Tongue (tissue), 2 donors: ENCODE data around the gene SLC52A3. TPM values are rescaled to one million over a fixed set of nuclear protein-coding genes. Genes with fewer than 3 reads are reported as not detected.
"Not testable (repeated sequence)": the region's sequence is repeated elsewhere in the genome, so short reads cannot be mapped to it uniquely, and the experiment has no call there.

Source experiments
- DNase-seq: peaks from one replicate; pipeline ENCODE4 v3.0.0-alpha.2; 2015
- total RNA-seq: library from RNA; depleted of rRNA; stranded (reverse); fragments of >200 nt; gene quantifications from one replicate; pipeline ENCODE4 v1.2.3, GENCODE V29; 2014

Gene SLC52A3
- total RNA-seq, 1 donor from 2014 or later = 0.82 TPM

GRCh38 chr20:726160-726559, 42.1 kb downstream of the SLC52A3 start:
- no peak for DNase-seq

GRCh38 chr20:725491-725890, 42.8 kb downstream of the SLC52A3 start:
- DNase-seq = peak; percentile 34

DNA sequence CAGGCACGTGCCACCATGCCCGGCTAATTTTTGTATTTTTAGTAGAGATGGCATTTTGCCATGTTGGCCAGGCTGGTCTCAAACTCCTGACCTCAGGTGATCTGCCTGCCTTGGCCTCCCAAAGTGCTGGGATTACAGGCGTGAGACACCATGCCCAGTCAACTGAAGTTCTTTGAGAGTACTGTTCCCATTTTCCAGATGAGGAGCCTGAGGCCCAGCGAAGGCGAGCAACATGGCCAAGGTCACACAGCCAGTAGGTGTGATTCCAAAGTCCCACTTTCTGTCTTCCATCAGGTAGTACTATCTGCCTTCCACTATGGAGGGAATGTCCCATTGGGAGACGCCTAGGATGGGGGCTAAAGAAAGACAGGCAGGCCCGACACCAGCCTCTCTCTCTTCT, 43.5 kb downstream of the SLC52A3 start:
- DNase-seq = not testable (repeated sequence)

- no peak for DNase-seq
Observed at GRCh38 chr20:723756-724155, 44.5 kb downstream of the SLC52A3 start.

DNA sequence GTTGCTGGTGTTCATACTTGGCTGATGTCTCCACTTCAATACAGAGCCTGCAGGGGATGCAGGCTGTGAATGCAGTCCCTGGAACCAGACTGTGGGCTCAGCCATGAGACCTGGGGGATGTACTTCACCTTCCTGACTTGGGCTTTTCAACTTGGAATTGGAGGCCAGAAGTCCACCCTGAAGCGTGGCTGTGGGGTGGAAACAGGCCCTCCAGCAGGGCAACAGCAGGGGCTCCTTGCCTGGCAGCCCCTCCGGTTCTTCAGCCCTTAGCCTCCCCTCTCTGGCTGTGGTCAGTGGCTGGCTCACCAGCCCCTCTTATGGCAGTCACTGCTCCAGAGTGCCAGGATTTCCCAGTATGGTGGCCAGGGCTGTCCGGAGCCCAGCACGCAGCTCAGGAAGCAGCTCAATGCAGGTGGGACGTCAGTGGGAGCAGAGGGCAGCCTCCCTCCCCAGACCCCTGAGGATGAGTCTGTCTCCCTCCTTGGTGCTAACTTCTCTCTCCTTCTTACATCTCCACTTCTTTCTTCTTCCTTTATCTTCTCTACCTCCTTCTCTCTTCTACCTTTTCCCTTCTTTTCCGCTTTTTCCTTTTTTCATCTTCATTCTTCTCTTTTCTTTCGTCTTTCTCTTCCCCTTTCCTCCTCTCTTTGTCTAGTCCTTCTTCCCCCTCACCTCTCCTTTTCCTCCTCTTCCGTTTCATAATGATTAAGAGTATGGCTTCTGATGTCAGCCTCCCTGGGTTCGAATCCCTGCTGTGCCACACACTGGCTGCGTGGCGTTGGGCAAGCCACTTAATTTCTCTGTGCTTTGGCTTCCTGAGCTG, 45.3 kb downstream of the SLC52A3 start:
- no peak for DNase-seq

DNA sequence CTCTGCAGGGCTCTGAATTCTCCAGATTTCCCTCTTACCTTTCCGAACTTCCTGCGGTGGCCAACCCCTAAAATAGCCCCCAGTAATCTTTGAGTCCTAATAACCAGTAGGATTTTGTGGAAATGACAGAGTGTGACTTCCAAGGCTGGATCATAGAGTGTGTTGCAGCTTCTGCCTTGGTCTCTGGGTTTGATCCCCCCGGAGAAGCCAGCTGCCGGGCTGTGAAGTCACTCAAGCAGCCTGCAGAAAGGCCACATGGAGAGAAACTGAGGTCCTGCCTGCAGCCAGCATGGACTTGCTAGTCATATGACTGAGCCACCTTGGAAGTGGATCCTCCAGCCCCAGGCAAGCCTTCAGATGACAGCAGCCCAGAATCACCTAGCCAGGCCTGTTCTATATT, 46.4 kb downstream of the SLC52A3 start:
- DNase-seq = no peak

DNA sequence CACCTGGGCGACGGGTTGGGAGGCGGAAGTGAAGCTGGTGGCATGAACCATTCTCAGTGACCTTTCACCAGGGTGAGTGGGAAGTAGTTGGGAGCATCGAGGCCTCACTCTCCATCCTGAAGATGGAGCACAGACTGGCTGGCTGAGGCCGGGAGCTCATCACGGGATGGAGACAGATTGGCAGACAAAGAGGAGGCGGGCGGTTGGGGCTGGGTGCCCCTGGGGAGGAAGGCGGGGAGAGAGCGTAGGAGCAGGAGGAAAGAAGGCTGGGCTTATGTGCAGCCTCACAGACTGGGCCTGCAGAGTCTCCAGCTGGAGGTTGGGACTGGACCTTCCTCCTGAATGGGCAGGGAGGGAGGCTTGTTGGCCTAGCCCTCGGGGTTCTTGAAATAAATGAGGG, 48.5 kb downstream of the SLC52A3 start:
- no peak for DNase-seq

GRCh38 chr20:719068-719467, 49.2 kb downstream of the SLC52A3 start:
- DNase-seq = no peak

DNA sequence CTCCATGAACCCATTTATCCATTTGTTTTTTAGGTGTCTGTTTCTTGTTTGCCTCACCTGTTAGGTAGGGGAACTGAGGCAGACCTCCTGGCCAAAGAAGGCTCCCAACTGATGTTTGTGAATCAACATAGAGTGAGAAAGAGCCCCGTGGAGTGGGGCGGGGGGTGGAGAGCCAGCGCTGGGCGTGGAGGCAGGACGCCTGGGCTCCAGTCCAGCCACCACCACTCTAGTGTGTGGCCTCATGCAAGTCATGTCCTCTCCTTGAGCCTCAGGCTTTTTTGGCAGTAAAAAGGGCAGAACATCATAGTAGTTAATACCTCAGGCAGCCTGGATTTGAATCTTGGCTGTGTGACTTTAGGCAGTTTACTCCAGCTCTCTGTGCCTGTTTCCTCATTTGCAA, 50.5 kb downstream of the SLC52A3 start:
- DNase-seq = no peak

GRCh38 chr20:717271-717670, 51.0 kb downstream of the SLC52A3 start:
- no peak for DNase-seq

GRCh38 chr20:714453-714852, 53.8 kb downstream of the SLC52A3 start:
- DNase-seq = no peak

GRCh38 chr20:711576-711975, 56.7 kb downstream of the SLC52A3 start:
- no peak for DNase-seq

- no peak for DNase-seq
Observed at GRCh38 chr20:710780-711450, 57.4 kb downstream of the SLC52A3 start.

Other genes starting within 250 kb of the SLC52A3 start
- 203 TPM for gene CSNK2A1, start 224.7 kb downstream of the SLC52A3 start, total RNA-seq
- 4.0 TPM for gene TCF15, start 158.2 kb downstream of the SLC52A3 start, total RNA-seq
- gene SRXN1, start 115.3 kb downstream of the SLC52A3 start, total RNA-seq = 13.2 TPM
- gene SCRT2, start 92.7 kb downstream of the SLC52A3 start, total RNA-seq = not detected
- gene FAM110A, start 65.2 kb upstream of the SLC52A3 start, total RNA-seq = 4.9 TPM
- gene ANGPT4, start 147.8 kb upstream of the SLC52A3 start, total RNA-seq = not detected
- gene RSPO4, start 233.8 kb upstream of the SLC52A3 start, total RNA-seq = not detected